ENCODE measurements around the gene PBX3.

GRCh38 chr9:125988479-125989050 is 241.4 kb downstream of the PBX3 start:
- TF ChIP-seq CTCF (conservative IDR thresholded peaks at IDR 0.05; ENCODE audit: low read length) (no peak), EZH2phosphoT487 (IDR thresholded peaks at IDR 0.05; ENCODE audit: borderline replicate concordance, low read depth, low read length) (no peak)

Measured in OCI-LY7 (cell line).